H1 (cell line): ENCODE data around the gene RETSAT. TPM values are rescaled to one million over a fixed set of nuclear protein-coding genes. Genes with fewer than 3 reads are reported as not detected.

Source experiments
- CTCF ChIA-PET: fragments of 300-600 bp; sonication (Branson Sonifier 250); formaldehyde crosslinking; loops from one replicate; lab custom pipeline; 2021; ENCODE audit not compliant: partially characterized antibody; lab: Charles Lee
- POLR2A ChIA-PET: fragments of 300-600 bp; sonication (Branson Sonifier 250); formaldehyde crosslinking; loops from one replicate; lab custom pipeline; 2021; ENCODE audit warnings: inconsistent platforms; ENCODE audit not compliant: partially characterized antibody; lab: Charles Lee
- DNase-seq, 2 experiments: peaks; one replicate each; pipeline versions ENCODE4 v3.0.0 to v3.0.0-alpha.2; 2010 to 2022; ENCODE audit warnings: low spot score in 2 of 2, low read depth in 1 of 2, mixed read lengths in 1 of 2
- FAIRE-seq: peaks from 2 replicates; lab custom pipeline; 2011; peaks lifted over from hg19 to GRCh38; lab: Jason Lieb, UNC
- H2AFZ ChIP-seq: 2 replicates; pipeline ENCODE4 v1.8.1; 2012; ENCODE audit warnings: low read length, inconsistent platforms
- H2AK5ac ChIP-seq: 2 replicates; pipeline ENCODE4 v1.6.1; 2013; ENCODE audit warnings: low read depth, low read length
- H2BK120ac ChIP-seq: replicated peaks from 2 replicates; pipeline ENCODE3; 2013; ENCODE audit warnings: low read depth, low read length, inconsistent platforms
- H2BK12ac ChIP-seq: 2 replicates; pipeline ENCODE4 v1.6.1; 2013; ENCODE audit warnings: low read depth, low read length
- H2BK15ac ChIP-seq: 2 replicates; pipeline ENCODE4 v1.6.1; 2013; ENCODE audit warnings: low read length
- H2BK20ac ChIP-seq: 2 replicates; pipeline ENCODE4 v1.6.1; 2013; ENCODE audit warnings: low read length
- H2BK5ac ChIP-seq: 2 replicates; pipeline ENCODE4 v1.6.1; 2013; ENCODE audit warnings: low read depth, low read length
- H3K14ac ChIP-seq: 2 replicates; pipeline ENCODE4 v1.6.1; 2013; ENCODE audit warnings: inconsistent platforms; ENCODE audit not compliant: insufficient read length
- H3K18ac ChIP-seq: 2 replicates; pipeline ENCODE4 v1.6.1; 2013; ENCODE audit warnings: low read length; ENCODE audit errors: extremely low read depth
- H3K23ac ChIP-seq: 2 replicates; pipeline ENCODE4 v1.6.1; 2013; ENCODE audit warnings: inconsistent platforms; ENCODE audit not compliant: insufficient read length
- H3K23me2 ChIP-seq: 2 replicates; pipeline ENCODE4 v1.6.1; 2013; ENCODE audit warnings: low read depth, low read length
- H3K27ac ChIP-seq: 2 replicates; pipeline ENCODE4 v1.6.1; 2011; ENCODE audit warnings: low read depth, low read length, inconsistent platforms
- H3K27me3 ChIP-seq, 4 experiments: replicated peaks in 1 of 4; 1 replicate in 1 of 4; 2 replicates in 3 of 4; pipeline versions ENCODE4 v1.6.1 to v1.8.1; 2011 to 2013; ENCODE audit warnings: low read length in 3 of 4, mild to moderate bottlenecking in 3 of 4, inconsistent platforms in 2 of 4, mixed read lengths in 2 of 4, moderate library complexity in 1 of 4; ENCODE audit not compliant: control insufficient read depth in 3 of 4, insufficient read depth in 3 of 4; ENCODE audit errors: extremely low read depth in 1 of 4
- H3K36me3 ChIP-seq, 4 experiments: 2 replicates each; pipeline versions ENCODE4 v1.6.1 to v1.8.1; 2011 to 2013; ENCODE audit warnings: mild to moderate bottlenecking in 4 of 4, low read length in 3 of 4, moderate library complexity in 2 of 4, control low read depth in 1 of 4, inconsistent platforms in 1 of 4; ENCODE audit not compliant: insufficient read depth in 4 of 4, control insufficient read depth in 2 of 4
- H3K4ac ChIP-seq: replicated peaks from 2 replicates; pipeline ENCODE3; 2013; ENCODE audit warnings: low read length, low read depth, mixed read lengths, inconsistent platforms; ENCODE audit not compliant: insufficient read length
- H3K4me1 ChIP-seq, 4 experiments: replicated peaks in 1 of 4; 1 replicate in 1 of 4; 2 replicates in 3 of 4; pipeline versions ENCODE4 v1.6.1 to v1.8.1; 2011 to 2013; ENCODE audit warnings: low read length in 3 of 4, inconsistent platforms in 2 of 4, mixed read lengths in 1 of 4; ENCODE audit not compliant: insufficient read depth in 4 of 4, control insufficient read depth in 3 of 4
- H3K4me2 ChIP-seq, 2 experiments: 2 replicates each; pipeline versions ENCODE4 v1.6.1 to v1.8.1; 2011 to 2013; ENCODE audit warnings: low read depth in 2 of 2, low read length in 2 of 2, control low read depth in 1 of 2, inconsistent platforms in 1 of 2, mild to moderate bottlenecking in 1 of 2; ENCODE audit not compliant: insufficient read depth in 1 of 2
- H3K4me3 ChIP-seq, 4 experiments: fragments of 200-600, 300-600 bp in 1 of 4; sonication (generic), shearing (Covaris generic), sonication (Bioruptor Twin) in 1 of 4; 2 replicates each; pipeline versions ENCODE4 v1.5.1 to v1.8.1; 2011 to 2016; ENCODE audit warnings: low read length in 4 of 4, low read depth in 3 of 4, control low read depth in 2 of 4, inconsistent platforms in 2 of 4, mild to moderate bottlenecking in 2 of 4, mixed read lengths in 1 of 4, moderate library complexity in 1 of 4; ENCODE audit not compliant: insufficient read depth in 2 of 4; ENCODE audit errors: extremely low read depth in 1 of 4
- H3K56ac ChIP-seq: replicated peaks from 2 replicates; pipeline ENCODE3; 2013; ENCODE audit warnings: low read depth, mild to moderate bottlenecking, mixed read lengths, low read length, inconsistent platforms; ENCODE audit not compliant: insufficient read length
- H3K79me1 ChIP-seq: 2 replicates; pipeline ENCODE4 v1.6.1; 2013; ENCODE audit warnings: low read depth, low read length, control low read depth
- H3K79me2 ChIP-seq, 2 experiments: 2 replicates each; pipeline versions ENCODE4 v1.6.1 to v1.8.1; 2012 to 2013; ENCODE audit warnings: low read length in 2 of 2, mild to moderate bottlenecking in 2 of 2, inconsistent platforms in 1 of 2; ENCODE audit not compliant: insufficient read depth in 2 of 2, control insufficient read depth in 1 of 2
- H3K9ac ChIP-seq, 4 experiments: replicated peaks in 1 of 4; 1 replicate in 1 of 4; 2 replicates in 3 of 4; pipeline versions ENCODE4 v1.6.1 to v1.8.1; 2011 to 2013; ENCODE audit warnings: low read depth in 3 of 4, low read length in 3 of 4, control low read depth in 2 of 4, mild to moderate bottlenecking in 2 of 4, moderate library complexity in 2 of 4, inconsistent platforms in 1 of 4; ENCODE audit errors: extremely low read depth in 1 of 4
- H3K9me3 ChIP-seq, 2 experiments: 2 replicates each; pipeline versions ENCODE4 v1.6.1 to v1.8.1; 2012 to 2013; ENCODE audit warnings: mild to moderate bottlenecking in 2 of 2, moderate library complexity in 2 of 2, control low read depth in 1 of 2, inconsistent platforms in 1 of 2, low read depth in 1 of 2, low read length in 1 of 2, mixed read lengths in 1 of 2; ENCODE audit not compliant: insufficient read depth in 2 of 2
- H4K20me1 ChIP-seq, 2 experiments: replicated peaks in 1 of 2; 2 replicates each; pipeline versions ENCODE3 to v1.8.1; 2011 to 2013; ENCODE audit warnings: inconsistent platforms in 2 of 2, low read length in 2 of 2, mild to moderate bottlenecking in 1 of 2; ENCODE audit not compliant: insufficient read depth in 2 of 2, control insufficient read depth in 1 of 2
- H4K5ac ChIP-seq: 2 replicates; pipeline ENCODE4 v1.6.1; 2013; ENCODE audit warnings: low read length, low read depth, mixed read lengths, inconsistent platforms; ENCODE audit not compliant: insufficient read length
- H4K8ac ChIP-seq: 2 replicates; pipeline ENCODE4 v1.8.0; 2013; ENCODE audit warnings: mild to moderate bottlenecking, moderate library complexity, low read length, inconsistent platforms; ENCODE audit not compliant: insufficient read depth; ENCODE audit errors: extremely low read depth
- H4K91ac ChIP-seq: replicated peaks from 2 replicates; pipeline ENCODE3; 2013; ENCODE audit warnings: low read length, mixed read lengths, inconsistent platforms; ENCODE audit not compliant: insufficient read length
- POLR2AphosphoS5 ChIP-seq: IDR thresholded peaks from 2 replicates; pipeline ENCODE4 v1.6.1; 2011; ENCODE audit warnings: low read depth, low read length
- TAF1 ChIP-seq: IDR thresholded peaks from 2 replicates; pipeline ENCODE4 v1.6.1; 2011; ENCODE audit warnings: mild to moderate bottlenecking, low read depth, low read length
- WGBS, 2 experiments: shearing (Covaris generic) in 1 of 2; methylation state at CpG; one replicate each; pipeline versions ENCODE4 v1.1.6 to v1.1.7; 2013 to 2015; ENCODE audit warnings: low lambda C conversion rate in 2 of 2, mixed read lengths in 2 of 2, inconsistent platforms in 1 of 2, low coverage in 1 of 2, missing lambda C conversion rate in 1 of 2; ENCODE audit not compliant: insufficient replicate concordance in 2 of 2, insufficient coverage in 1 of 2, insufficient read length in 1 of 2; ENCODE audit errors: extremely low coverage in 1 of 2, missing lambda C conversion rate in 1 of 2; 5-methylcytosine and 5-hydroxymethylcytosine counted together
- polyA plus RNA-seq, 7 experiments: library from polyadenylated mRNA; depleted of rRNA in 3 of 7; stranded (reverse) in 5 of 7; unstranded in 2 of 7; fragments of >200 nt in 5 of 7; fragments of 200-250 nt in 2 of 7; gene quantifications; 1 replicate in 5 of 7; 2 replicates in 1 of 7; 4 replicates in 1 of 7; pipeline versions ENCODE4 v1.2.1 to v1.2.3, GENCODE V29; 2011 to 2013; ENCODE audit warnings: missing spikeins in 2 of 7, mixed read lengths in 2 of 7
- total RNA-seq: library from RNA; stranded (reverse); fragmentation: NEBNext Ultra II Directional; extraction: Animal tissue kit (Norgen Biotek cat#: 25700); gene quantifications from 2 replicates; pipeline ENCODE4 v1.2.1, GENCODE V29; 2021

The RETSAT gene
- total and polyA plus RNA-seq, 2 of the 8 experiments (the other 6 are each of a cell fraction or from before 2014, with no cell fraction given): 15.8 to 16.7 TPM

DNA sequence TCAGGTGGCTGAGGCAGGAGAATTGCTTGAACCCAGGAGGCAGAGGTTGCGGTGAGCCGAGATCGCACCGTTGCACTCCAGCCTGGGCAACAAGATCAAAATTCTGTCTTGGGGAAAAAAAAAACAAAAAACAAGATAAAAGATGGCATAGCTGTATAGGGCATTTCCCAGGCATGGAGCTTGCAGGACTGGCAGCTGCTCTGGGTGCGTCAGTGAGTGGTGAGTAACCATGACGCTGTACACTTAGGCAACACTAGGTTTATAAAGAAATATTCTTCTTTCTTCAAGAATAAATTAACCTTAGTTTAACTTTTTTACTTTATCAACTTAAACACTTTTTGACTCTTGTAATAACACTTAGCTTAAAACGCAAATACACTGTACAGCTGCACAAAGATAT, 41.9 kb downstream of the RETSAT start:
- peaks cover 0 to 6% of the 10 kb centered on the region in 2 experiments for H4K20me1 ChIP-seq
- no peak overlapping the region for H2AK5ac ChIP-seq
- H2AFZ ChIP-seq: no peak overlapping the region
- peaks cover 9 to 37% (median 12%) of the 10 kb centered on the region in 4 experiments; a peak in 7 of 8 replicates for H3K36me3 ChIP-seq
- no peak overlapping the region for H3K56ac ChIP-seq
- TF ChIP-seq POLR2AphosphoS5: peak; percentile 29; the same call in 1 of the 2 replicates
- TF ChIP-seq TAF1: no peak
- no peak overlapping the region for H2BK5ac ChIP-seq
- ChIA-PET CTCF (interaction anchor here (0.6 to 1.4 kb wide), 5 partner anchors 11 to 246 kb away, joined by 3 to 5 read pairs (median 3); no protein-coding TSS in a partner anchor), POLR2A (interaction anchor here (1.0 to 9.1 kb wide), 4 partner anchors 9 to 226 kb away, joined by 3 to 70 read pairs (median 4); partner anchors contain the start of genes MAT2A and TGOLN2)
- H3K27me3 ChIP-seq: no peaks in the 10 kb centered on the region
- H3K23me2 ChIP-seq: no peaks in the 10 kb centered on the region
- no peak for DNase-seq
- peaks cover 0 to 8% (median 2%) of the 10 kb centered on the region in 4 experiments; a peak in 5 of 7 replicates for H3K4me1 ChIP-seq
- H3K79me2 ChIP-seq: no peaks in the 10 kb centered on the region
- H4K5ac ChIP-seq: no peak overlapping the region
- no peak overlapping the region for H3K4ac ChIP-seq
- H3K14ac ChIP-seq: no peak overlapping the region
- H2BK20ac ChIP-seq: no peak overlapping the region
- FAIRE-seq: no peak
- H3K79me1 ChIP-seq: no peaks in the 10 kb centered on the region
- no peak overlapping the region for H2BK120ac ChIP-seq
- no peak overlapping the region for H3K9ac ChIP-seq
- no peak overlapping the region for H3K23ac ChIP-seq
- H3K18ac ChIP-seq: no peak overlapping the region
- H4K91ac ChIP-seq: no peak overlapping the region
- no peak overlapping the region for H3K4me2 ChIP-seq
- no peak overlapping the region for H4K8ac ChIP-seq
- H3K9me3 ChIP-seq: no peaks in the 10 kb centered on the region
- 93% methylated on average over 7 of the region's 7 CpGs; no CpG with 5 or more reads in 1 of the 2 experiments for WGBS, 2 experiments
- H3K4me3 ChIP-seq: no peak overlapping the region
- no peak overlapping the region for H2BK12ac ChIP-seq
- no peak overlapping the region for H3K27ac ChIP-seq
- H2BK15ac ChIP-seq: no peak overlapping the region
